ENCODE data around the gene DRC3. TPM values are rescaled to one million over a fixed set of nuclear protein-coding genes. Genes with fewer than 3 reads are reported as not detected.

Gene DRC3
- total RNA-seq, 1 experiment from 2014 or later, result 2.4 TPM

DNA sequence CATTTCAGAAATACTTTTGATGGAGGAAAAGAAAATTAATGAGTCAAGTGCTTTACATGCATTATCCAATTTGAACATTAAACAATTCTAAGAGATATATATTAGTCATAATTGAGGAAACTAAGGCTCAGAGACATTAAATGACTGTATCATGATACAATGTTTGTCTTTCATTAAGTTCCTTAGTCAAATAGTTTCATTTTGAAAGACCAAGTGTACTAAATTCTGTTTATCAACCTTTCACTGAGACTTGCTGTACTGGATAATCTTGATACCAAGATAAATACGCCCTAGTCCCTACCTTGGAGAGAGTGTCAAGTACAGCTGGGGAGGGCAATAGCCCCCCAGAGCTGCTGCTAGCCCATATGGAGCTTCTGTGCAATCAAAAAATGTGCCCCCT is 24.7 kb upstream of the DRC3 start:
- no peak for ATAC-seq
- Histone ChIP-seq H3K27ac (ENCODE audit: low read depth, low read length) (no peak overlapping the region), H2AFZ (ENCODE audit: low read depth, low read length, poor library complexity, severe bottlenecking) (no peak overlapping the region), H3K9me2 (ENCODE audit: insufficient read depth) (no peaks in the 10 kb centered on the region), H3K9me3 (ENCODE audit: control insufficient read depth in 1 of 2, insufficient read depth in 1 of 2, low read depth in 1 of 2, low read length in 2 of 2) (no peaks in the 10 kb centered on the region), H3K9ac (ENCODE audit: low read length) (no peak overlapping the region), H3K27me3 (ENCODE audit: insufficient read depth, low read length) (no peaks in the 10 kb centered on the region), H3K79me2 (ENCODE audit: insufficient read depth, low read length) (no peaks in the 10 kb centered on the region), H4K20me1 (ENCODE audit: insufficient read depth) (no peaks in the 10 kb centered on the region), H3K4me1 (ENCODE audit: control insufficient read depth in 1 of 2, insufficient read depth in 2 of 2, low read length in 2 of 2) (peaks cover 35 to 36% of the 10 kb centered on the region in 2 experiments), H3K36me3 (ENCODE audit: control insufficient read depth in 1 of 2, insufficient read depth in 2 of 2, low read length in 2 of 2) (no peaks in the 10 kb centered on the region), H3K4me2 (ENCODE audit: low read length) (no peak overlapping the region), H3K4me3 (replicated peaks in 1 of 2; ENCODE audit: low read depth in 1 of 2, low read length in 2 of 2) (no peak overlapping the region)
- no peak for DNase-seq (ENCODE audit: low read depth, low spot score)
- RAD21 ChIA-PET (ENCODE audit: low non-redundant PET in 1 of 2, low total read pairs in 2 of 2, uncharacterized antibody in 2 of 2, unreplicated experiment in 2 of 2), result no interaction called here
- CTCF ChIA-PET, result no interaction called here
- intact Hi-C loops (cut with micrococcal nuclease), result no loop called here
- no TSS peak for BruUV-seq (replicated peaks)
- TF ChIP-seq CBX3 (IDR thresholded peaks at IDR 0.05; ENCODE audit: low read depth), result no peak
- no peak for TF ChIP-seq RAD21 (IDR thresholded peaks at IDR 0.05; ENCODE audit: low read depth)
- TF ChIP-seq SRF (IDR thresholded peaks at IDR 0.05; ENCODE audit: low read depth), result no peak
- TF ChIP-seq CEBPB (IDR thresholded peaks at IDR 0.05; ENCODE audit: low read depth), result no peak
- no peak for TF ChIP-seq EZH2 (IDR thresholded peaks at IDR 0.05)
- no peak for TF ChIP-seq YY1 (IDR thresholded peaks at IDR 0.05; ENCODE audit: extremely low read depth, insufficient replicate concordance, low read depth, low read length)
- TF ChIP-seq, protein P1, sequence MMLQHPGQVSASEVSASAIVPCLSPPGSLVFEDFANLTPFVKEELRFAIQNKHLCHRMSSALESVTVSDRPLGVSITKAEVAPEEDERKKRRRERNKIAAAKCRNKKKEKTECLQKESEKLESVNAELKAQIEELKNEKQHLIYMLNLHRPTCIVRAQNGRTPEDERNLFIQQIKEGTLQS (IDR thresholded peaks at IDR 0.05), result no peak
- no peak for TF ChIP-seq JUND (IDR thresholded peaks at IDR 0.05)
- no peak for TF ChIP-seq ELF1 (IDR thresholded peaks at IDR 0.05; ENCODE audit: borderline replicate concordance, low read depth)
- TF ChIP-seq SP1 (IDR thresholded peaks at IDR 0.05; ENCODE audit: low read depth), result no peak
- POLR2A ChIA-PET, result interaction anchor here (1.6 kb wide), 1 partner anchor 25 kb away, joined by 4 read pairs; the partner anchor contains the start of genes DRC3 and TOM1L2

DNA sequence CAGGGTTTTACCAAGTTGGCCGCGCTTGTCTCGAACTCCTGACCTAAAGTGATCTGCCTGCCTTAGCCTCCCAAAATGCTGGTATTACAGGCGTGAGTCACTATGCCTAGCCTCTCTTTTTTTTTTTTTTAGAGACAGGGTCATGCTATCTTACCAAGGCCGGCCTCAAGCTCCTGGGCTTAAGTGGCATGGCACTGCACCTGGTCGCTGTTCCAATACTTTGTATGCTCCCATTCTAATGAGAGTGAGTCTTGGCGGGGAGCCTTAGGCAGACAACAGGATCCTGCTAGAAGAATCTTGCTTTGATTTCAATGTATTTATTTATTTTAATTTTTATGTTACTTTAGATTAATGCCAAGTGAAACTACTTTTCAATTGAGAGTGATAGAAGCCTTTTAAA is 22.3 kb upstream of the DRC3 start:
- H2AFZ ChIP-seq (ENCODE audit: low read depth, low read length, poor library complexity, severe bottlenecking), result no peak overlapping the region
- H3K4me1 ChIP-seq (ENCODE audit: control insufficient read depth in 1 of 2, insufficient read depth in 2 of 2, low read length in 2 of 2), result peaks cover 23 to 24% of the 10 kb centered on the region in 2 experiments
- no peaks in the 10 kb centered on the region for H3K27me3 ChIP-seq (ENCODE audit: insufficient read depth, low read length)
- no peaks in the 10 kb centered on the region for H3K79me2 ChIP-seq (ENCODE audit: insufficient read depth, low read length)
- intact Hi-C loops (cut with micrococcal nuclease), result no loop called here
- H3K9ac ChIP-seq (ENCODE audit: low read length), result no peak overlapping the region
- ChIA-PET POLR2A (no interaction called here), RAD21 (ENCODE audit: low non-redundant PET in 1 of 2, low total read pairs in 2 of 2, uncharacterized antibody in 2 of 2, unreplicated experiment in 2 of 2) (no interaction called here), CTCF (no interaction called here)
- H3K4me2 ChIP-seq (ENCODE audit: low read length), result peak overlapping the region; percentile 16; the same call in 1 of the 2 replicates
- no TSS peak for BruUV-seq (replicated peaks)
- H3K4me3 ChIP-seq (replicated peaks in 1 of 2; ENCODE audit: low read depth in 1 of 2, low read length in 2 of 2), result no peak overlapping the region
- no peaks in the 10 kb centered on the region for H3K36me3 ChIP-seq (ENCODE audit: control insufficient read depth in 1 of 2, insufficient read depth in 2 of 2, low read length in 2 of 2)
- TF ChIP-seq TCF7L2 (IDR thresholded peaks at IDR 0.05; ENCODE audit: borderline replicate concordance, extremely low read depth, insufficient read depth, insufficient read length) (no peak), ZNF274 (IDR thresholded peaks at IDR 0.05; ENCODE audit: low read depth, low read length) (no peak), SRF (IDR thresholded peaks at IDR 0.05; ENCODE audit: low read depth) (no peak), EGR1 (IDR thresholded peaks at IDR 0.05; ENCODE audit: low read depth) (no peak), SP1 (IDR thresholded peaks at IDR 0.05; ENCODE audit: low read depth) (no peak), ELF1 (IDR thresholded peaks at IDR 0.05; ENCODE audit: borderline replicate concordance, low read depth) (no peak), CBX3 (IDR thresholded peaks at IDR 0.05; ENCODE audit: low read depth) (no peak), SIN3A (IDR thresholded peaks at IDR 0.05; ENCODE audit: low read depth) (no peak), POLR2AphosphoS5 (IDR thresholded peaks at IDR 0.05; ENCODE audit: low read depth, low read length) (no peak), JUND (IDR thresholded peaks at IDR 0.05) (no peak), FOSL1 (IDR thresholded peaks at IDR 0.05; ENCODE audit: low read depth) (no peak)
- TF ChIP-seq, protein P2, sequence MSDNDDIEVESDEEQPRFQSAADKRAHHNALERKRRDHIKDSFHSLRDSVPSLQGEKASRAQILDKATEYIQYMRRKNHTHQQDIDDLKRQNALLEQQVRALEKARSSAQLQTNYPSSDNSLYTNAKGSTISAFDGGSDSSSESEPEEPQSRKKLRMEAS (IDR thresholded peaks at IDR 0.05), result no peak
- TF ChIP-seq, protein P3, sequence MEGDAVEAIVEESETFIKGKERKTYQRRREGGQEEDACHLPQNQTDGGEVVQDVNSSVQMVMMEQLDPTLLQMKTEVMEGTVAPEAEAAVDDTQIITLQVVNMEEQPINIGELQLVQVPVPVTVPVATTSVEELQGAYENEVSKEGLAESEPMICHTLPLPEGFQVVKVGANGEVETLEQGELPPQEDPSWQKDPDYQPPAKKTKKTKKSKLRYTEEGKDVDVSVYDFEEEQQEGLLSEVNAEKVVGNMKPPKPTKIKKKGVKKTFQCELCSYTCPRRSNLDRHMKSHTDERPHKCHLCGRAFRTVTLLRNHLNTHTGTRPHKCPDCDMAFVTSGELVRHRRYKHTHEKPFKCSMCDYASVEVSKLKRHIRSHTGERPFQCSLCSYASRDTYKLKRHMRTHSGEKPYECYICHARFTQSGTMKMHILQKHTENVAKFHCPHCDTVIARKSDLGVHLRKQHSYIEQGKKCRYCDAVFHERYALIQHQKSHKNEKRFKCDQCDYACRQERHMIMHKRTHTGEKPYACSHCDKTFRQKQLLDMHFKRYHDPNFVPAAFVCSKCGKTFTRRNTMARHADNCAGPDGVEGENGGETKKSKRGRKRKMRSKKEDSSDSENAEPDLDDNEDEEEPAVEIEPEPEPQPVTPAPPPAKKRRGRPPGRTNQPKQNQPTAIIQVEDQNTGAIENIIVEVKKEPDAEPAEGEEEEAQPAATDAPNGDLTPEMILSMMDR (IDR thresholded peaks at IDR 0.05 in 2 of 3, conservative IDR thresholded peaks at IDR 0.05 in 1 of 3; ENCODE audit: borderline replicate concordance in 1 of 3, insufficient read depth in 1 of 3, low read depth in 2 of 3, low read length in 2 of 3), result no peak
- no peak overlapping the region for H3K27ac ChIP-seq (ENCODE audit: low read depth, low read length)
- no peaks in the 10 kb centered on the region for H4K20me1 ChIP-seq (ENCODE audit: insufficient read depth)
- DNase-seq (ENCODE audit: low read depth, low spot score) (no peak), ATAC-seq (no peak)
- H3K9me3 ChIP-seq (ENCODE audit: control insufficient read depth in 1 of 2, insufficient read depth in 1 of 2, low read depth in 1 of 2, low read length in 2 of 2), result no peaks in the 10 kb centered on the region
- H3K9me2 ChIP-seq (ENCODE audit: insufficient read depth), result no peaks in the 10 kb centered on the region

All from HCT116 (cell line).